Measurements from ENCODE around the gene ATP11A. TPM values are rescaled to one million over a fixed set of nuclear protein-coding genes. Genes with fewer than 3 reads are reported as not detected.

ATP11A gene
- total RNA-seq, 1 experiment from 2014 or later: 8.7 TPM

DNA sequence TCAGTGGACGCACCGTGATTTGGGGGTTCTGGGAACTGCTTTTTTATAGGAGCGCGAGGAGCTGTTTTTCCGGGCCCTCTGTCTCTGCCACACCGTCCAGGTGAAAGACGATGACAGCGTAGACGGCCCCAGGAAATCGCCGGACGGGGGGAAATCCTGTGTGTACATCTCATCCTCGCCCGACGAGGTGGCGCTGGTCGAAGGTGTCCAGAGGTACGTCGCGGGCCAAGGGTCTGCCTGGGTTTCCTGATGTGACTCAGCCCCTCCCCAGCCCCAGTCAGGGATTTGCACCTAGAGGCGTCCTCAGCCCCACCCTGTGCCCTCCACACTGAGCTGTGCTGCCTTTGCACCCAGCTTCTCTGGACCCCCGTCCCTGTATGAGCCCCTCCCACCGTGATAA lies 143.0 kb downstream of the ATP11A start:
- Histone ChIP-seq H3K36me3 (ENCODE audit: low read depth, low read length) (no peaks in the 10 kb centered on the region), H2AFZ (ENCODE audit: low read length) (no peak overlapping the region), H3K9me2 (replicated peaks; ENCODE audit: low read length) (no peaks in the 10 kb centered on the region), H3K27me3 (ENCODE audit: low read length) (no peaks in the 10 kb centered on the region), H3K79me2 (ENCODE audit: low read length) (no peaks in the 10 kb centered on the region), H4K20me1 (ENCODE audit: low read length) (no peaks in the 10 kb centered on the region), H3K4me2 (ENCODE audit: low read length) (no peak overlapping the region), H3K9me3 (ENCODE audit: low read length) (no peaks in the 10 kb centered on the region), H3K27ac (ENCODE audit: low read length) (no peak overlapping the region), H3F3A (ENCODE audit: low read length, unreplicated experiment) (no peaks in the 10 kb centered on the region), H3K4me3 (ENCODE audit: low read length) (no peak overlapping the region), H3K9ac (ENCODE audit: low read length) (no peak overlapping the region), H3K4me1 (ENCODE audit: insufficient read depth, low read length) (no peaks in the 10 kb centered on the region)
- ChIA-PET CTCF (no interaction called here), POLR2A (ENCODE audit: unreplicated experiment) (no interaction called here)
- intact Hi-C loops (cut with micrococcal nuclease): no loop called here
- TF ChIP-seq EZH2 (IDR thresholded peaks at IDR 0.05; ENCODE audit: low read length, unreplicated experiment) (no peak), EZH2phosphoT487 (IDR thresholded peaks at IDR 0.05; ENCODE audit: borderline replicate concordance, low read length) (no peak), CTCF (conservative IDR thresholded peaks at IDR 0.05; ENCODE audit: low read depth, low read length) (no peak)
- ATAC-seq (no peak), DNase-seq (no peak)
- no TSS peak for BruUV-seq (replicated peaks)

- Histone ChIP-seq H3K36me3 (ENCODE audit: low read depth, low read length) (no peaks in the 10 kb centered on the region), H2AFZ (ENCODE audit: low read length) (no peak overlapping the region), H3K4me1 (ENCODE audit: insufficient read depth, low read length) (no peaks in the 10 kb centered on the region), H3K27me3 (ENCODE audit: low read length) (no peaks in the 10 kb centered on the region), H4K20me1 (ENCODE audit: low read length) (no peaks in the 10 kb centered on the region), H3K4me2 (ENCODE audit: low read length) (no peak overlapping the region), H3K27ac (ENCODE audit: low read length) (no peak overlapping the region), H3K4me3 (ENCODE audit: low read length) (no peak overlapping the region), H3K9ac (ENCODE audit: low read length) (no peak overlapping the region), H3K9me3 (ENCODE audit: low read length) (no peaks in the 10 kb centered on the region), H3F3A (ENCODE audit: low read length, unreplicated experiment) (no peaks in the 10 kb centered on the region), H3K79me2 (ENCODE audit: low read length) (no peaks in the 10 kb centered on the region), H3K9me2 (replicated peaks; ENCODE audit: low read length) (no peaks in the 10 kb centered on the region)
- TF ChIP-seq EZH2phosphoT487 (IDR thresholded peaks at IDR 0.05; ENCODE audit: borderline replicate concordance, low read length) (no peak), EZH2 (IDR thresholded peaks at IDR 0.05; ENCODE audit: low read length, unreplicated experiment) (no peak), CTCF (conservative IDR thresholded peaks at IDR 0.05; ENCODE audit: low read depth, low read length) (no peak)
- no TSS peak for BruUV-seq (replicated peaks)
- no peak for ATAC-seq
- CTCF ChIA-PET: no interaction called here
- intact Hi-C loops (cut with micrococcal nuclease): no loop called here
- POLR2A ChIA-PET (ENCODE audit: unreplicated experiment): no interaction called here
- DNase-seq: no peak
These were observed 143.9 kb downstream of the ATP11A start for GRCh38 chr13:112833551-112834257.

GRCh38 chr13:112835344-112835743 lies 145.5 kb downstream of the ATP11A start:
- Histone ChIP-seq H3F3A (ENCODE audit: low read length, unreplicated experiment) (no peaks in the 10 kb centered on the region), H3K4me3 (ENCODE audit: low read length) (no peak overlapping the region), H3K4me1 (ENCODE audit: insufficient read depth, low read length) (no peaks in the 10 kb centered on the region), H3K27ac (ENCODE audit: low read length) (no peak overlapping the region), H3K9me2 (replicated peaks; ENCODE audit: low read length) (no peaks in the 10 kb centered on the region), H3K27me3 (ENCODE audit: low read length) (no peaks in the 10 kb centered on the region), H3K4me2 (ENCODE audit: low read length) (no peak overlapping the region), H3K9me3 (ENCODE audit: low read length) (no peaks in the 10 kb centered on the region), H2AFZ (ENCODE audit: low read length) (no peak overlapping the region), H3K36me3 (ENCODE audit: low read depth, low read length) (no peaks in the 10 kb centered on the region), H3K79me2 (ENCODE audit: low read length) (no peaks in the 10 kb centered on the region), H4K20me1 (ENCODE audit: low read length) (no peaks in the 10 kb centered on the region), H3K9ac (ENCODE audit: low read length) (no peak overlapping the region)
- BruUV-seq (replicated peaks): no TSS peak
- no peak for DNase-seq
- ATAC-seq: no peak
- intact Hi-C loops (cut with micrococcal nuclease): no loop called here
- TF ChIP-seq CTCF (conservative IDR thresholded peaks at IDR 0.05; ENCODE audit: low read depth, low read length): no peak
- no peak for TF ChIP-seq EZH2phosphoT487 (IDR thresholded peaks at IDR 0.05; ENCODE audit: borderline replicate concordance, low read length)
- TF ChIP-seq EZH2 (IDR thresholded peaks at IDR 0.05; ENCODE audit: low read length, unreplicated experiment): no peak
- CTCF ChIA-PET: no interaction called here
- POLR2A ChIA-PET (ENCODE audit: unreplicated experiment): no interaction called here
